Stimulated activated CD4-positive, alpha-beta T cell treated with anti-CD3 and anti-CD28 coated beads, Interleukin-4, amount 100 ng/mL, for 48 hours (primary cell): ENCODE measurements around the gene WRNIP1.

ENCODE experiments used
- DNase-seq, 2 donors: peaks; one replicate each; pipeline ENCODE4 v3.0.0-alpha.2; 2020; ENCODE audit warnings: low read depth in 2 of 2

WRNIP1 gene

DNA sequence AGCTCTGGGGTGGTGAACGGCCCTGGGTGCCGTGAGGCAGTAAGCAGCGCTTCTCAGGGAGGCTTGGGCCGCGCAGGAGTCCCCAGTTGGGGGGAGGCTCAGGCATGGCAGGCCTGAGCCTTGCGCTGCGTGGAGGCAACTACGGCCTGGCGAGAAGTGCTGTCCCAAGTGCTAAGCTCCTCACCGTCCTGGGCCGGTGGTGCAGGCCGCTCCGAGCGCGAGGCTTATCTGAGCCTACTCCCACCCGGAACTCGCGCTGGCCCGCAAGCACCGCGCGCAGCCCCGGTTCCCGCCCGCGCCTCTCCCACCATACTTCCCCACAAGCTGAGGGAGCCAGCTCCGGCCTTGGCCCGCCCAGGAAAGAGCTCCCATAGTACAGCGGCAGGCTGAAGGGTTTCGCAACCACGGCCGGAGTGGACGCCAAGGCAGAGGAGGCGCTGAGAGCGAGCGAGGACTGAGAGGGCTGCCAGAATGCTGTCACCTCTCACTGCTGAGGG, 1.8 kb upstream of the WRNIP1 start:
- DNase-seq, result no peak

- no peak for DNase-seq
Observed at GRCh38 chr6:2763876-2764540, 1.2 kb upstream of the WRNIP1 start.

DNA sequence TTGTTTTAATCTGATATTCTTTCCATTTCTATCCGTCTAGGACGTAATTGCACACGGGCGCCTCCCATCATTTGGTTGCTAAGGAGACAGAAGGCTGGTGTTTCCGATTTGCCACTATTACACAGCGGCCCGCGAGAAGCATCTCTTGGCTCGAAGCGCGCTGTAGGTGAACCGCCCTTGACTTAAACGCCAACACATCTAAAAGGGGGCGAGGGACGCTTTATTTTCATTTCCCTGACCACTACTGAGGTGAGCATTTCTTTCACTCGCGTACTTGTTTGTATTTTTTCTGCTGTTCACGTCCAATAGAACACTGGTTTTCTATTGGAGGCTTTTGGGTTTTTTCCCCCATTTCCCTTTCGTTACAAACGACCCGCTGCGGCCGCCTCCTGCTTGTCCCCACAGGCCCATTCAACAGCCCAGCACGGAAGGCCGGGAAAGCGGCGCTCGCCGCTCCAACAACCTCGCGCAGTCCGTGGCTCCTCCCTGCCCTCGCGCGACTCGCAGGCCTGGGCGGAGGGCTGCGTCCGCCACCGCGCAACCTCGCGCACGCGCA, 505 bp upstream of the WRNIP1 start:
- DNase-seq, result peak; percentile 27 to 44

GRCh38 chr6:2765896-2766766, 938 bp downstream of the WRNIP1 start:
- peak; percentile 23 to 30 for DNase-seq

DNA sequence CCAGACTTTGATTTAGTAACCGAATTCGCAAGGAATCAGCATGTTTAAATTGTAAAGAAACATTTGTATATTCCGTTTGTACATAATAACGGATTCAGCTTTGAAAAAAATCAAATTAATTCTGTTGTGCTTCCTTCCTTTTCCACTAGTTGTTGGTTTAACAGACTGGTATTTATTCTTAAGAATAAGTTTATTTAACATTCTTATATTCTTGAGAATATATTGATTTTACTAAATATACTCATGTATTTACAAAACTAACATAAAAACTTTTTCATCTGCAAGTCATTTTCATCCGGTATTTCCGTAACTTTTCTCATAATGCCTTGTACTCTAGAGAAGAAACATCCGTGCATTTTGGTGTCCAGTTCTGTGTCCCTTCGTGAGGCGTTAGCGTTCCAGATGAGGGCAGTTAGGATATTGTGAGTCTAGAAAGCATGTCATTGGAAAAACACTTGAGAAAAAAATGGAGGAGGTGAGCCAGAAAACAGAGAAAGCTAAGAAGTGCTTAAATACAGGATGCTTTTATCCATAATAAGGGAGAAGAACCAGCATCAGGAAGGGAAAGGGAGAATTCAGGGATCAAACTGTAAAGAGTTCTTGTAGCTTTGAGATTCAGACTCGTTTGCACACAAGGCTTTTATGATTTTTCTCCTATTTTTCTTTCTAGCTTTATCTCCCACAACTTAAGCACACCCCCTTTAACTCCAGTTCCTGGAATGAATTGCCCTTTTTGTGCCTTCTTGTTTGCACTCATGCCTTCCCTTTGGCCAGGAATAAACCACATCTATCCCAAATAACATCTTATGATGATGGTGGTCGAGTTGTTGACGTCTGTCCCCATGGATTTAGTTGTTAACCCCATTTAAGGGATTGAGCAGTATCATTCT, 1.8 kb downstream of the WRNIP1 start:
- no peak for DNase-seq

GRCh38 chr6:2767657-2768524, 2.7 kb downstream of the WRNIP1 start:
- no peak for DNase-seq

GRCh38 chr6:2768696-2769095, 3.5 kb downstream of the WRNIP1 start:
- no peak for DNase-seq

GRCh38 chr6:2770171-2770570, 5.0 kb downstream of the WRNIP1 start:
- no peak for DNase-seq

GRCh38 chr6:2771079-2771478, 5.9 kb downstream of the WRNIP1 start:
- no peak for DNase-seq

- DNase-seq, result no peak
Observed at GRCh38 chr6:2772840-2773239, 7.6 kb downstream of the WRNIP1 start.

- no peak for DNase-seq
Observed at GRCh38 chr6:2773449-2773848, 8.3 kb downstream of the WRNIP1 start.

- DNase-seq, result no peak
Observed at GRCh38 chr6:2775003-2775402, 9.8 kb downstream of the WRNIP1 start.

- DNase-seq, result no peak
Observed at GRCh38 chr6:2777249-2777648, 12.1 kb downstream of the WRNIP1 start.

DNA sequence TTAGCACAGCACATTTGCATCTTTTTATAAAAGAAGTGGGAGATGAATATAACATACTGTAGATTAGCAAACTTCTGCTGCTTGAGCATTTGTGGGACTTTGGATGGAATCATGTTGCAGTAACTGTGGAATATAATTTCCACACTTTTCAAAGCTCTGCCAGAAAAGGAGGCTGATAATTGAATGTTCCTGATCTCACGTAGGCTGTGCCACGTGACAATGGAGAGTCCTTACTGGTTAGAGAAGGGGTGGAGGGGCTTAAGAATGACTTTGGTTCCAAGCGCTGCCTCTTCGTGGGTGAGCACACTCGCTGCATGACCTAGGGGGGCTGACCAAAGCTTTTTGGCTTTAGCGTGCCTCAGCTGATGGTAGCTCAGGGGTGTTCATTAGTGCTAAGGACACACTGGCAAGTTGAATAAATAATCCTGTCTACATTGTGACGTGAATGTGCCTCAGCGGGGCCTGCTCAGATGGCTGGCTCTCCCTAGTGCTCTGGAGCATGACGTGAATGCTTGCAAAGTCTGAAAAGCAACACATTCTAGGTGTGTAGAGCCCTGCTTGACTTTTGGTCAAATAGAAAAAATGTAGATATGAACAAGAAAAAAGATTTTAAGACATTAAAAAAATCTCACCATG, 15.0 kb downstream of the WRNIP1 start:
- DNase-seq, result no peak

DNA sequence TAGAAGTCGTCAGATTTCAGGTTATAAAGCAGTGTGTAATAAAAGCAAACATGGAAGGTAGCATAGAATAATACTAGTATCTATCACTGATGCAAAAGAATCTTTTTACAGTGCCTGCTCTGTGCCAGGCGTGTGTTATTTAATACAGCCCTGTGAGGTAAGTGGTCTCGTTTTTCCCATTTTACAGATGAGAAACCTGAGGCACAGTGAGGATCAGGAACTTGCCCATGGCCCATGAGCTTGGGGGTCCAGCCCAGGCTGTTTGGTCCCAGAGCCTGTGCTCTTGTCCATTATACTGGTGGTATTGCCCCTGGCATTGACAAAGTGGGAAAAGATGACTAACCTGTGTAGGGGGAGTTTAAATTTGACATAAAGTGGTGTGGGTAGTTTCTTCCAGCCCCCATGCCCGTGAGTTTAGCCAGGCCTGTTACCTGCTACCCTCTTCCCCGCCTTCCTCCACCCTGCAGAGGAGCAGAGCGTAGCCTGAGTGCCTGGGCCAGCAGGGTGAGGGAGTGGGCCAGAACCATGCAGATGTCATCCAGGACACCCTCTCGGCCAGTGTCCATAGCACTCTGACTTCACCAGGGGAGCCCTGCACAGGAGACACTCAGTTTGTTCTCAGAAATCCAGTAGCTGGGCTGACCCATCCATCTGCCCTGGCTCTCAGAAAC, 16.6 kb downstream of the WRNIP1 start:
- DNase-seq, result no peak

- no peak for DNase-seq
Observed at GRCh38 chr6:2782356-2782708, 17.1 kb downstream of the WRNIP1 start.

DNA sequence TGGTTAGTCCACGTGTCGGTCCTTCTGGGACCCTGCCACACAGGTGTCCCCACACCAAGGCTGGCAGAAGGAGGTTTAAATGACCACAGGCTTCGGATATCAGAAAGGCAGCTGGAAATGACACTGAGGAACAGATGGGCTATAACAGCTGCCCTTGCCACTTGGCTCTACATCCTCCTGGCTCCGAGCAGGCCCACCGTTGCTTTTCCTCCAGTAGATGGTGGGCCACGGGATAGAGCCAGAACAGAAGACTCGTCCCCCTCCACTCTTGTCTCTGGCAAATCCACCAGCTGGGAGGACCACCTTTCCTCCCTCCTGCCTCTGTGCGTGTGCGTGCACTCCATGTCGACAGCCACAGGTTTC, 17.6 kb downstream of the WRNIP1 start:
- DNase-seq, result no peak

DNA sequence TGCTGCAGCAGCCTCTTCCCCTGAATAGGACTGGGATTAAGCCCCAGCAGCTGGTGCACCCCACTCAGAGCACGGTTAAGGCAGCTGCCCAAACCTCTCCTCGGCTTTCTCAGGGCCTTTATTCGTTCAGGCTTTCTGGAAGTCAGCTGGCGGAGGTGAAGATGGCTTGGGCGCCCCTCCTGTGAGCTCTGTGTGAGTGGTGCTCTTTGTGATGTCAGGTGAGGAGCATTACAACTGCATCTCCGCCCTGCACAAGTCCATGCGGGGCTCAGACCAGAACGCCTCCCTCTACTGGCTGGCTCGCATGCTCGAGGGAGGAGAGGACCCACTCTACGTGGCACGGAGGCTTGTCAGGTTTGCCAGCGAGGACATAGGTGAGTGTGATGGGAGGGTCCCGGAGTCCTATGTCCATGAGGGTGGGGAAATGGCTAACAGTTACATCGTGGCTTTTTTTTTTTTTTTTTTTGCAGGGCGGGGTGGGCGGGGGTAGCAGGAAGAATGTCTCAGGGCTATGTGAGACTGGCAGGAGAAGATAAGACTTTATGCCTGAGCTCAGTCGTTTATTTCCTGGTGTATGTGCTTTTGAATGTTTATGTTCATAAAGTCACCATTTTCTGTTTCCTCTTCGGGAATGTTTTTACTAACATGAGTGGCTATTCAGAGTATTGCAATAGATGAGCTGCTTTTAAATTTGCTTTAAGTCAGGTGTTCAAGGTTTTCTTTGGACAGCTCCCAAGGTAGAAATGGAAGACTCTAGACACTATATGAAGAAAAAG, 18.2 kb downstream of the WRNIP1 start:
- DNase-seq, result no peak

GRCh38 chr6:2784061-2784460, 18.9 kb downstream of the WRNIP1 start:
- no peak for DNase-seq
